ENCODE results near the gene RAB40A.
"Not testable (repeated sequence)": the region's sequence is repeated elsewhere in the genome, so short reads cannot be mapped to it uniquely, and the experiment has no call there.

Gene RAB40A

GRCh38 chrX:103523605-103524004 is 4.3 kb upstream of the RAB40A start:
- DNase-seq (ENCODE audit: low spot score): no peak

GRCh38 chrX:103520386-103520785 is 1.1 kb upstream of the RAB40A start:
- no peak for DNase-seq (ENCODE audit: low spot score)

- DNase-seq (ENCODE audit: low spot score): no peak
Observed at GRCh38 chrX:103518571-103518970, 718 bp downstream of the RAB40A start.

GRCh38 chrX:103517246-103517645 is 2.0 kb downstream of the RAB40A start:
- DNase-seq (ENCODE audit: low spot score): no peak

- DNase-seq (ENCODE audit: low spot score): no peak
Observed at GRCh38 chrX:103513476-103514108, 5.7 kb downstream of the RAB40A start.

- DNase-seq (ENCODE audit: low spot score): no peak
Observed at GRCh38 chrX:103513067-103513466, 6.2 kb downstream of the RAB40A start.

GRCh38 chrX:103510031-103510430 is 9.3 kb downstream of the RAB40A start:
- DNase-seq (ENCODE audit: low spot score): no peak

GRCh38 chrX:103503853-103504207 is 15.5 kb downstream of the RAB40A start:
- no peak for DNase-seq (ENCODE audit: low spot score)

- no peak for DNase-seq (ENCODE audit: low spot score)
Observed at GRCh38 chrX:103503163-103503852, 16.0 kb downstream of the RAB40A start.

GRCh38 chrX:103498786-103499185 is 20.5 kb downstream of the RAB40A start:
- no peak for DNase-seq (ENCODE audit: low spot score)

- no peak for DNase-seq (ENCODE audit: low spot score)
Observed at GRCh38 chrX:103495786-103496185, 23.5 kb downstream of the RAB40A start.

- DNase-seq (ENCODE audit: low spot score): not testable (repeated sequence)
Observed at GRCh38 chrX:103493578-103493977, 25.7 kb downstream of the RAB40A start.

GRCh38 chrX:103489733-103490132 is 29.6 kb downstream of the RAB40A start:
- peak; percentile 9 for DNase-seq (ENCODE audit: low spot score)

- DNase-seq (ENCODE audit: low spot score): no peak
Observed at GRCh38 chrX:103488794-103489193, 30.5 kb downstream of the RAB40A start.

- DNase-seq (ENCODE audit: low spot score): no peak
Observed at GRCh38 chrX:103488332-103488731, 31.0 kb downstream of the RAB40A start.

- DNase-seq (ENCODE audit: low spot score): no peak
Observed at GRCh38 chrX:103483720-103484119, 35.6 kb downstream of the RAB40A start.

- DNase-seq (ENCODE audit: low spot score): no peak
Observed at GRCh38 chrX:103480526-103480925, 38.8 kb downstream of the RAB40A start.

- no peak for DNase-seq (ENCODE audit: low spot score)
Observed at GRCh38 chrX:103477496-103477895, 41.8 kb downstream of the RAB40A start.

GRCh38 chrX:103475381-103475780 is 43.9 kb downstream of the RAB40A start:
- no peak for DNase-seq (ENCODE audit: low spot score)

- not testable (repeated sequence) for DNase-seq (ENCODE audit: low spot score)
Observed at GRCh38 chrX:103469977-103470376, 49.3 kb downstream of the RAB40A start.

GRCh38 chrX:103467887-103468286 is 51.4 kb downstream of the RAB40A start:
- no peak for DNase-seq (ENCODE audit: low spot score)

- DNase-seq (ENCODE audit: low spot score): no peak
Observed at GRCh38 chrX:103467156-103467555, 52.1 kb downstream of the RAB40A start.

GRCh38 chrX:103464774-103465117 is 54.5 kb downstream of the RAB40A start:
- peak; percentile 66 for DNase-seq (ENCODE audit: low spot score)
